Keratinocyte (primary cell): Measurements from ENCODE around the gene PRDM1. TPM values are rescaled to one million over a fixed set of nuclear protein-coding genes. Genes with fewer than 3 reads are reported as not detected.

Source experiments
- DNase-seq: peaks from one replicate; pipeline ENCODE4 v3.0.0-alpha.2; 2011; ENCODE audit warnings: low read depth, missing footprints, low spot score
- FAIRE-seq: peaks from 2 replicates; lab custom pipeline; 2011; peaks lifted over from hg19 to GRCh38; lab: Jason Lieb, UNC
- H2AFZ ChIP-seq: 2 replicates; pipeline ENCODE4 v1.6.0; 2012; ENCODE audit warnings: low read length, control low read depth, inconsistent platforms; ENCODE audit not compliant: control insufficient read depth
- H3K27ac ChIP-seq: 2 replicates; pipeline ENCODE4 v1.5.1; 2011; ENCODE audit warnings: low read length; ENCODE audit not compliant: control insufficient read depth, insufficient read depth
- H3K27me3 ChIP-seq: 3 replicates; pipeline ENCODE4 v1.6.0; 2011; ENCODE audit warnings: low read length; ENCODE audit not compliant: control insufficient read depth, insufficient read depth; ENCODE audit errors: extremely low read depth
- H3K36me3 ChIP-seq, 2 experiments: 2 replicates in 1 of 2; 3 replicates in 1 of 2; pipeline ENCODE4 v1.5.1; 2011; ENCODE audit warnings: low read length in 2 of 2, mild to moderate bottlenecking in 1 of 2; ENCODE audit not compliant: control insufficient read depth in 2 of 2, insufficient read depth in 2 of 2; ENCODE audit errors: extremely low read depth in 1 of 2
- H3K4me1 ChIP-seq: 3 replicates; pipeline ENCODE4 v1.5.1; 2011; ENCODE audit warnings: low read length; ENCODE audit not compliant: control insufficient read depth, insufficient read depth; ENCODE audit errors: extremely low read depth
- H3K4me2 ChIP-seq: 3 replicates; pipeline ENCODE4 v1.6.0; 2011; ENCODE audit warnings: low read depth, low read length; ENCODE audit not compliant: control insufficient read depth, insufficient read depth; ENCODE audit errors: extremely low read depth
- H3K4me3 ChIP-seq, 3 experiments: fragments of 200-600 bp in 1 of 3; sonication (generic) in 1 of 3; 2 replicates in 2 of 3; 3 replicates in 1 of 3; pipeline ENCODE4 v1.5.1; 2011 to 2016; ENCODE audit warnings: low read length in 3 of 3, mild to moderate bottlenecking in 3 of 3, control low read depth in 2 of 3, inconsistent platforms in 1 of 3, low read depth in 1 of 3, mixed read lengths in 1 of 3, mixed run types in 1 of 3, moderate library complexity in 1 of 3; ENCODE audit not compliant: control insufficient read depth in 2 of 3, insufficient read depth in 2 of 3; ENCODE audit errors: extremely low read depth in 1 of 3
- H3K79me2 ChIP-seq: 2 replicates; pipeline ENCODE4 v1.6.0; 2012; ENCODE audit warnings: low read length; ENCODE audit not compliant: control insufficient read depth, insufficient read depth
- H3K9ac ChIP-seq: 3 replicates; pipeline ENCODE4 v1.6.0; 2011; ENCODE audit warnings: low read length; ENCODE audit not compliant: control insufficient read depth, insufficient read depth; ENCODE audit errors: extremely low read depth
- H3K9me1 ChIP-seq: 3 replicates; pipeline ENCODE4 v1.6.0; 2011; ENCODE audit warnings: low read length; ENCODE audit not compliant: control insufficient read depth, insufficient read depth; ENCODE audit errors: extremely low read depth
- H3K9me3 ChIP-seq: 2 replicates; pipeline ENCODE4 v1.5.1; 2012; ENCODE audit warnings: low read depth, low read length; ENCODE audit not compliant: control insufficient read depth
- H4K20me1 ChIP-seq: 3 replicates; pipeline ENCODE4 v1.6.0; 2011; ENCODE audit warnings: low read length; ENCODE audit not compliant: control insufficient read depth, insufficient read depth; ENCODE audit errors: extremely low read depth
- CTCF ChIP-seq, 3 experiments: IDR thresholded peaks in 1 of 3; conservative IDR thresholded peaks in 1 of 3; optimal IDR thresholded peaks in 1 of 3; 2 replicates in 2 of 3; 3 replicates in 1 of 3; pipeline versions ENCODE3 to v1.5.1; 2011; ENCODE audit warnings: low read length in 3 of 3, mild to moderate bottlenecking in 3 of 3, moderate library complexity in 2 of 3, control low read depth in 1 of 3, inconsistent platforms in 1 of 3; ENCODE audit not compliant: insufficient read depth in 2 of 3; ENCODE audit errors: extremely low read depth in 1 of 3
- EZH2 ChIP-seq: IDR thresholded peaks from one replicate; pipeline ENCODE4 v1.6.1; 2012; ENCODE audit warnings: inconsistent platforms, mild to moderate bottlenecking, low read length, moderate library complexity
- dilution Hi-C: fragments of 300-500 bp; cut with MboI; formaldehyde crosslinking; loops from one replicate; pipeline ENCODE4 v1.7.0; 2020; ENCODE audit warnings: low sequenced_read_pairs; ENCODE audit not compliant: extremely low pct_ligation_motif_present
- polyA minus RNA-seq, 3 experiments: library from RNA; depleted of rRNA, polyadenylated mRNA; stranded (reverse); fragments of >200 nt; gene quantifications; 1 replicate in 1 of 3; 2 replicates in 1 of 3; 3 replicates in 1 of 3; pipeline ENCODE4 v1.2.3, GENCODE V29; 2011
- polyA plus RNA-seq, 5 experiments: library from polyadenylated mRNA; depleted of rRNA in 3 of 5; stranded (reverse) in 3 of 5; stranded (forward) in 1 of 5; unstranded in 1 of 5; fragments of >200 nt; gene quantifications; 1 replicate in 1 of 5; 2 replicates in 3 of 5; 3 replicates in 1 of 5; pipeline versions ENCODE4 v1.2.1 to v1.2.3, GENCODE V29; 2011 to 2012; ENCODE audit warnings: missing spikeins in 2 of 5, low read depth in 1 of 5, low replicate concordance in 1 of 5

PRDM1 gene
- 3.9 to 8.6 TPM (median 6.7 TPM) in 3 replicates for polyA plus RNA-seq
- 96.8 TPM for polyA plus RNA-seq (2011; ENCODE audit: low read depth)
- polyA plus RNA-seq (2011; cell fraction: cytosol; rRNA removed), result 2.4 and 4.8 TPM in 2 replicates
- polyA plus RNA-seq (2011; cell fraction: nucleus; rRNA removed), result 17.2 and 19.4 TPM in 2 replicates
- 6.1 and 46.3 TPM in 2 replicates for polyA plus RNA-seq (2012; ENCODE audit: low replicate concordance)
- 12.4 to 14.6 TPM (median 13.3 TPM) in 3 replicates for polyA minus RNA-seq
- 3.3 TPM for polyA minus RNA-seq (2011; cell fraction: cytosol; rRNA and poly(A)+ RNA removed)
- 19.2 and 37.1 TPM in 2 replicates for polyA minus RNA-seq (2011; cell fraction: nucleus; rRNA and poly(A)+ RNA removed)

GRCh38 chr6:106085984-106086813, at the start of gene PRDM1:
Gene PRDM1 (plus strand): TSS chr6:106086336. CDS start chr6:106086554, 218 bp downstream.
- Histone ChIP-seq H2AFZ (peak within 1 kb of the TSS; percentile 59), H3K36me3 (peaks cover 0 to 3% of the 10 kb centered on the region in 2 experiments), H3K27me3 (no peaks in the 10 kb centered on the region), H3K4me3 (peak within 1 kb of the TSS; percentile 54 to 79 (median 78)), H3K4me2 (peak within 1 kb of the TSS; percentile 92), H3K4me1 (peaks cover 44% of the 10 kb centered on the region), H3K9me1 (no peaks in the 10 kb centered on the region), H3K9me3 (no peaks in the 10 kb centered on the region), H3K27ac (peak within 1 kb of the TSS; percentile 91), H3K9ac (peak within 1 kb of the TSS; percentile 87), H4K20me1 (no peaks in the 10 kb centered on the region), H3K79me2 (peaks cover 21% of the 10 kb centered on the region)
- dilution Hi-C loops, result no loop called here
- TF ChIP-seq EZH2 (no peak), CTCF (optimal IDR thresholded peaks at IDR 0.05 in 1 of 3, IDR thresholded peaks at IDR 0.05 in 1 of 3, conservative IDR thresholded peaks at IDR 0.05 in 1 of 3; ENCODE audit: extremely low read depth in 1 of 3, insufficient read depth in 2 of 3, low read length in 3 of 3) (peak; percentile 30 to 62 (median 52))
- FAIRE-seq (peak; percentile 13), DNase-seq (no peak)

- no peak for TF ChIP-seq CTCF (optimal IDR thresholded peaks at IDR 0.05 in 1 of 3, IDR thresholded peaks at IDR 0.05 in 1 of 3, conservative IDR thresholded peaks at IDR 0.05 in 1 of 3; ENCODE audit: extremely low read depth in 1 of 3, insufficient read depth in 2 of 3, low read length in 3 of 3)
- TF ChIP-seq EZH2, result no peak
- Histone ChIP-seq H3K4me2 (no peak overlapping the region), H3K36me3 (no peaks in the 10 kb centered on the region), H4K20me1 (no peaks in the 10 kb centered on the region), H3K79me2 (no peaks in the 10 kb centered on the region), H3K9me1 (no peaks in the 10 kb centered on the region), H3K27ac (no peak overlapping the region), H3K4me3 (no peak overlapping the region), H3K4me1 (peaks cover 3% of the 10 kb centered on the region), H3K9ac (no peak overlapping the region), H3K9me3 (no peaks in the 10 kb centered on the region), H3K27me3 (no peaks in the 10 kb centered on the region), H2AFZ (no peak overlapping the region)
- peak; percentile 23 for FAIRE-seq
- dilution Hi-C loops, result no loop called here
- DNase-seq, result no peak
Measured at GRCh38 chr6:106037060-106037459, 49.1 kb upstream of the PRDM1 start.
